DOHH2 (cell line): ENCODE measurements around the gene RRP1.
A peak's percentile ranks its signal among the peaks of the same experiment; 100 is the strongest.
"Not testable (repeated sequence)": the region's sequence is repeated elsewhere in the genome, so short reads cannot be mapped to it uniquely, and the experiment has no call there.

Experiments used
- H3F3A ChIP-seq: fragments of 200-600 bp; sonication (generic), shearing (Covaris generic); 2 replicates; pipeline ENCODE4 v1.6.0; 2016; ENCODE audit warnings: antibody characterized with exemption, mild to moderate bottlenecking; ENCODE audit not compliant: control insufficient read depth, insufficient read depth
- H3K27ac ChIP-seq: fragments of 200-600 bp; sonication (generic); 2 replicates; pipeline ENCODE4 v1.5.1; 2014; ENCODE audit warnings: low read depth, mild to moderate bottlenecking, low read length, moderate library complexity
- H3K27me3 ChIP-seq: fragments of 200-600 bp; sonication (generic); 2 replicates; pipeline ENCODE4 v1.6.1; 2014; ENCODE audit warnings: mild to moderate bottlenecking, low read length, mixed read lengths; ENCODE audit not compliant: control insufficient read depth
- H3K36me3 ChIP-seq: fragments of 200-600 bp; sonication (generic); 2 replicates; pipeline ENCODE4 v1.6.1; 2014; ENCODE audit warnings: mild to moderate bottlenecking, low read length, moderate library complexity, mixed read lengths; ENCODE audit not compliant: control insufficient read depth
- H3K4me1 ChIP-seq: fragments of 200-600 bp; sonication (generic); 2 replicates; pipeline ENCODE4 v1.6.1; 2014; ENCODE audit warnings: mild to moderate bottlenecking, low read length, mixed read lengths; ENCODE audit not compliant: control insufficient read depth
- H3K4me2 ChIP-seq: fragments of 200-600 bp; sonication (generic); 2 replicates; pipeline ENCODE4 v1.6.0; 2014; ENCODE audit warnings: mild to moderate bottlenecking, low read length, moderate library complexity
- H3K4me3 ChIP-seq: fragments of 200-600 bp; sonication (generic); 2 replicates; pipeline ENCODE4 v1.5.1; 2014; ENCODE audit warnings: mild to moderate bottlenecking, low read length, mixed read lengths
- H3K79me2 ChIP-seq: fragments of 200-600 bp; sonication (generic); 2 replicates; pipeline ENCODE4 v1.6.1; 2014; ENCODE audit warnings: mild to moderate bottlenecking, low read length, mixed read lengths; ENCODE audit not compliant: control insufficient read depth
- H3K9me2 ChIP-seq: fragments of 200-600 bp; sonication (generic); replicated peaks from 2 replicates; pipeline ENCODE4 v1.6.1; 2014; ENCODE audit warnings: mild to moderate bottlenecking, low read length, mixed read lengths; ENCODE audit not compliant: control insufficient read depth
- H3K9me3 ChIP-seq: fragments of 200-600 bp; sonication (generic); 2 replicates; pipeline ENCODE4 v1.6.1; 2014; ENCODE audit warnings: antibody characterized with exemption, low read length, mixed read lengths; ENCODE audit not compliant: control insufficient read depth, insufficient read depth
- H4K20me1 ChIP-seq: fragments of 200-600 bp; sonication (generic); 2 replicates; pipeline ENCODE4 v1.6.0; 2014; ENCODE audit warnings: low read depth, mild to moderate bottlenecking, antibody characterized with exemption, low read length, moderate library complexity; ENCODE audit not compliant: control insufficient read depth, insufficient read depth
- EZH2phosphoT487 ChIP-seq: fragments of 200-600 bp; sonication (generic); IDR thresholded peaks from 2 replicates; pipeline ENCODE4 v1.6.1; 2017; ENCODE audit warnings: borderline replicate concordance, mild to moderate bottlenecking, antibody characterized with exemption, low read length, moderate library complexity, mixed read lengths
- TF ChIP-seq, protein P1 (sequence below): fragments of 200-600 bp; sonication (generic); IDR thresholded peaks from one replicate; pipeline ENCODE4 v1.5.1; 2014; ENCODE audit warnings: antibody characterized with exemption, mild to moderate bottlenecking, low read depth, low read length; ENCODE audit not compliant: poor library complexity, severe bottlenecking

The RRP1 gene

DNA sequence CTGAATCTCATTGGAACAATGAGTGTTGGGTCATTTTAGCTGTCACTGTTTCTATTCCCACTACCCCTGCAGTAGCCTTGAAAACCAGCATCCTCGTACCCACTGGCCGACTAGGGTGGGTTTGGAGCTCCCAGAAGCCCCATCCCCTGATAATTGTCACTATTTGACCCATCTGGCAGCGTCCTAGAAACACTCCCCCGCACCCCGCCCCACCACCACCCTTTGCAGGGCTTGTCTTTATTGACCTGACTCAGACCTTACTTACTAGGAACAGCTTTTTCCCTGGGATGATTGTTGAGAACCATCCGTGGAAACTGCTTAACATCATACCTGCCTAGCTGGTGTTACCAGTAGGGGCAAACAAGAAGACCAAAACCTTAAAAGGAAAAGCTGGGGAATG lies 47.2 kb downstream of the RRP1 start:
- TF ChIP-seq EZH2phosphoT487 = no peak
- TF ChIP-seq, protein P1, sequence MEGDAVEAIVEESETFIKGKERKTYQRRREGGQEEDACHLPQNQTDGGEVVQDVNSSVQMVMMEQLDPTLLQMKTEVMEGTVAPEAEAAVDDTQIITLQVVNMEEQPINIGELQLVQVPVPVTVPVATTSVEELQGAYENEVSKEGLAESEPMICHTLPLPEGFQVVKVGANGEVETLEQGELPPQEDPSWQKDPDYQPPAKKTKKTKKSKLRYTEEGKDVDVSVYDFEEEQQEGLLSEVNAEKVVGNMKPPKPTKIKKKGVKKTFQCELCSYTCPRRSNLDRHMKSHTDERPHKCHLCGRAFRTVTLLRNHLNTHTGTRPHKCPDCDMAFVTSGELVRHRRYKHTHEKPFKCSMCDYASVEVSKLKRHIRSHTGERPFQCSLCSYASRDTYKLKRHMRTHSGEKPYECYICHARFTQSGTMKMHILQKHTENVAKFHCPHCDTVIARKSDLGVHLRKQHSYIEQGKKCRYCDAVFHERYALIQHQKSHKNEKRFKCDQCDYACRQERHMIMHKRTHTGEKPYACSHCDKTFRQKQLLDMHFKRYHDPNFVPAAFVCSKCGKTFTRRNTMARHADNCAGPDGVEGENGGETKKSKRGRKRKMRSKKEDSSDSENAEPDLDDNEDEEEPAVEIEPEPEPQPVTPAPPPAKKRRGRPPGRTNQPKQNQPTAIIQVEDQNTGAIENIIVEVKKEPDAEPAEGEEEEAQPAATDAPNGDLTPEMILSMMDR = no peak
- H3K4me2 ChIP-seq = no peak overlapping the region

DNA sequence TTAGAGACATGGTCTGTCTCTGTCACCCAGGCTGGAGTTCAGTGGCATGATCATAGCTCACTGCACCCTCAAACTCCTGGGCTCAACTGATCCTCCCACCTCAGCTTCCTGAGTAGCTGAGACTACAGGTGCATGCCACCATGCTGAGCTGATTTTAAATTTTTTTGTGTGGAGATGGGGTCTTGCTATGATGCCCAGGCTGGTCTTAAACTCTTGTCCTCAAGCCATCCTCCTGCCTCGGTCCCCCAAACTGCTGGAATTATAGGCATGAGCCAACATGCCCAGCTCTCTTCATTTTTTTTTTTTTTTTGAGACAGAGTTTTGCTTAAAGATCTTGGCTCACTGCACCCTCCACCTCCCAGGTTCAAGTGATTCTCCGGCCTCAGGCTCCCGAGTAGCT lies 50.9 kb downstream of the RRP1 start:
- Histone ChIP-seq H3K4me3 (no peak overlapping the region), H3K9me3 (no peaks in the 10 kb centered on the region), H3K9me2 (no peaks in the 10 kb centered on the region), H3K4me2 (no peak overlapping the region), H3K27ac (no peak overlapping the region), H3K4me1 (peaks cover 5% of the 10 kb centered on the region), H3K79me2 (no peaks in the 10 kb centered on the region), H3F3A (no peaks in the 10 kb centered on the region), H3K27me3 (peaks cover 14% of the 10 kb centered on the region), H3K36me3 (no peaks in the 10 kb centered on the region), H4K20me1 (no peaks in the 10 kb centered on the region)
- TF ChIP-seq, protein P1 = no peak
- no peak for TF ChIP-seq EZH2phosphoT487

More for the DNA sequence above, 47.2 kb downstream of the RRP1 start:
- Histone ChIP-seq H3K4me3 (no peak overlapping the region), H4K20me1 (no peaks in the 10 kb centered on the region), H3K4me1 (no peaks in the 10 kb centered on the region), H3K27me3 (peaks cover 14% of the 10 kb centered on the region), H3K36me3 (no peaks in the 10 kb centered on the region), H3K9me2 (no peaks in the 10 kb centered on the region), H3F3A (no peaks in the 10 kb centered on the region), H3K9me3 (no peaks in the 10 kb centered on the region), H3K27ac (no peak overlapping the region), H3K79me2 (no peaks in the 10 kb centered on the region)

DNA sequence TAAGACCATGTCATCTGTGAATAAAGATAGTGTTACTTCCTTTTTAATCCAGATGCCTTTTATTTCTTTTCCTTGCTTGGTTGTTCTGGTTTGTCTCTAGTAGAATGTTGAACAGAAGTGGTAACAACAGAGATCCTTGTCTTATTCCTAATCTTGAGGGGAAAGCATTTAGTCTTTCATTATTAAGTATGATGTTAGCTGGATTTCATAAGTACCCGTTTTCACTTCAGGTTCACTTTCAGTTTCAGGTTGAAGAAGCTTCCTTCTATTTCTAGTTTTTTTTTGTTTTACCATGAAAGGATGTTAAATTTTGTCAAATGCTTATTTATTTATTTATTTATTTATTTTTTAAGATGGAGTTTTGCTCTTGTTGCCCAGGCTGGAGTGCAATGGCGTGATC lies 53.4 kb downstream of the RRP1 start:
- no peaks in the 10 kb centered on the region for H4K20me1 ChIP-seq
- no peak overlapping the region for H3K27ac ChIP-seq
- no peak for TF ChIP-seq EZH2phosphoT487
- TF ChIP-seq, protein P1 = no peak
- H3K4me3 ChIP-seq = no peak overlapping the region
- H3F3A ChIP-seq = no peaks in the 10 kb centered on the region
- no peaks in the 10 kb centered on the region for H3K9me3 ChIP-seq
- H3K27me3 ChIP-seq = peaks cover 4% of the 10 kb centered on the region; the same call in 1 of the 2 replicates
- no peaks in the 10 kb centered on the region for H3K79me2 ChIP-seq
- H3K4me1 ChIP-seq = peaks cover 5% of the 10 kb centered on the region
- no peaks in the 10 kb centered on the region for H3K9me2 ChIP-seq
- peak overlapping the region; percentile 43; the same call in 1 of the 2 replicates for H3K4me2 ChIP-seq
- H3K36me3 ChIP-seq = no peaks in the 10 kb centered on the region

DNA sequence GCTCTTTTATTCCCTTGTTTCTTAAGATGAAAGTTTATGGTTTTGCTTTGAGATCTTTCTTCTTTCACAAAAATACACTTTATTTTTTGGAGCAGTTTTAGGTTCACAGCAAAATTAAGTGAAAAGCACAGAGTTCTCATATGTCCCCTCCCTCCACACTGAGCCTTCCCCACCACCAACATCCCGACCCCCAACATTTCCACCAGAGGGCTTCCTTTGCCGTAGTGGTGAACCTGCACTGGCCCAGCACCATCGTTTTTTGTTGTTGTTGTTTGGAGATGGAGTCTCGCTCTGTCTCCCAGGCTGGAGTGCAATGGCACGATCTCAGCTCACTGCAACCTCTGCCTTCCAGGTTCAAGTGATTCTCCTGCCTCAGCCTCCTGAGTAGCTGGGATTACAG lies 55.5 kb downstream of the RRP1 start:
- H3K9me2 ChIP-seq, H3K4me1 ChIP-seq, H4K20me1 ChIP-seq, H3K36me3 ChIP-seq, H3K9me3 ChIP-seq, H3K79me2 ChIP-seq, H3F3A ChIP-seq, H3K27me3 ChIP-seq, H3K27ac ChIP-seq, H3K4me3 ChIP-seq, H3K4me2 ChIP-seq: not testable (repeated sequence)
